ENCODE data around the gene LRP1.

Gene LRP1

GRCh38 chr12:57196439-57196838 is 68.2 kb downstream of the LRP1 start:
- ATAC-seq, result no peak
- TF ChIP-seq CSRNP3 (CRISPR knock-in tag; IDR thresholded peaks at IDR 0.05) (no peak), TCF4 (CRISPR knock-in tag; IDR thresholded peaks at IDR 0.05; ENCODE audit: borderline replicate concordance) (no peak), TSHZ2 (CRISPR knock-in tag; IDR thresholded peaks at IDR 0.05) (no peak), POU6F1 (CRISPR knock-in tag; IDR thresholded peaks at IDR 0.05; ENCODE audit: borderline replicate concordance, low read depth) (no peak), ZFP3 (CRISPR knock-in tag; IDR thresholded peaks at IDR 0.05) (no peak)

GRCh38 chr12:57196956-57197355 is 68.7 kb downstream of the LRP1 start:
- no peak for TF ChIP-seq BACH2 (CRISPR knock-in tag; IDR thresholded peaks at IDR 0.05; ENCODE audit: borderline replicate concordance)
- no peak for TF ChIP-seq ZNF70 (CRISPR knock-in tag; IDR thresholded peaks at IDR 0.05)
- no peak for TF ChIP-seq OSR1 (CRISPR knock-in tag; IDR thresholded peaks at IDR 0.05)
- no peak for TF ChIP-seq SNAI2 (CRISPR knock-in tag; IDR thresholded peaks at IDR 0.05)
- TF ChIP-seq GLIS3 (CRISPR knock-in tag; IDR thresholded peaks at IDR 0.05), result no peak
- no peak for TF ChIP-seq ISL1 (CRISPR knock-in tag; IDR thresholded peaks at IDR 0.05)
- TF ChIP-seq ESRRG (CRISPR knock-in tag; IDR thresholded peaks at IDR 0.05), result no peak
- TF ChIP-seq PPARA (CRISPR knock-in tag; IDR thresholded peaks at IDR 0.05; ENCODE audit: borderline replicate concordance), result no peak
- TF ChIP-seq ZNF565 (CRISPR knock-in tag; conservative IDR thresholded peaks at IDR 0.05; ENCODE audit: low read depth), result no peak
- no peak for TF ChIP-seq PATZ1 (CRISPR knock-in tag; IDR thresholded peaks at IDR 0.05; ENCODE audit: borderline replicate concordance)
- no peak for ATAC-seq

GRCh38 chr12:57198329-57198728 is 70.0 kb downstream of the LRP1 start:
- ATAC-seq, result no peak
- TF ChIP-seq ZFP30 (CRISPR knock-in tag; IDR thresholded peaks at IDR 0.05) (no peak), CSDC2 (CRISPR knock-in tag; IDR thresholded peaks at IDR 0.05) (no peak), BACH2 (CRISPR knock-in tag; IDR thresholded peaks at IDR 0.05; ENCODE audit: borderline replicate concordance) (no peak), OSR1 (CRISPR knock-in tag; IDR thresholded peaks at IDR 0.05) (no peak), CSRNP3 (CRISPR knock-in tag; IDR thresholded peaks at IDR 0.05) (no peak), ESRRG (CRISPR knock-in tag; IDR thresholded peaks at IDR 0.05) (no peak), POU6F1 (CRISPR knock-in tag; IDR thresholded peaks at IDR 0.05; ENCODE audit: borderline replicate concordance, low read depth) (no peak), ARNTL (CRISPR knock-in tag; IDR thresholded peaks at IDR 0.05; ENCODE audit: borderline replicate concordance, low read depth) (no peak), ZNF565 (CRISPR knock-in tag; conservative IDR thresholded peaks at IDR 0.05; ENCODE audit: low read depth) (no peak), SNAI2 (CRISPR knock-in tag; IDR thresholded peaks at IDR 0.05) (no peak), TCF4 (CRISPR knock-in tag; IDR thresholded peaks at IDR 0.05; ENCODE audit: borderline replicate concordance) (no peak)
